ENCODE measurements around the gene SRP68.
"Not testable (repeated sequence)": the region's sequence is repeated elsewhere in the genome, so short reads cannot be mapped to it uniquely, and the experiment has no call there.

SRP68 gene

GRCh38 chr17:76089680-76090516, 17.6 kb upstream of the SRP68 start:
- DNase-seq (ENCODE audit: low read depth in 3 of 3, low spot score in 1 of 3) = no peak

DNA sequence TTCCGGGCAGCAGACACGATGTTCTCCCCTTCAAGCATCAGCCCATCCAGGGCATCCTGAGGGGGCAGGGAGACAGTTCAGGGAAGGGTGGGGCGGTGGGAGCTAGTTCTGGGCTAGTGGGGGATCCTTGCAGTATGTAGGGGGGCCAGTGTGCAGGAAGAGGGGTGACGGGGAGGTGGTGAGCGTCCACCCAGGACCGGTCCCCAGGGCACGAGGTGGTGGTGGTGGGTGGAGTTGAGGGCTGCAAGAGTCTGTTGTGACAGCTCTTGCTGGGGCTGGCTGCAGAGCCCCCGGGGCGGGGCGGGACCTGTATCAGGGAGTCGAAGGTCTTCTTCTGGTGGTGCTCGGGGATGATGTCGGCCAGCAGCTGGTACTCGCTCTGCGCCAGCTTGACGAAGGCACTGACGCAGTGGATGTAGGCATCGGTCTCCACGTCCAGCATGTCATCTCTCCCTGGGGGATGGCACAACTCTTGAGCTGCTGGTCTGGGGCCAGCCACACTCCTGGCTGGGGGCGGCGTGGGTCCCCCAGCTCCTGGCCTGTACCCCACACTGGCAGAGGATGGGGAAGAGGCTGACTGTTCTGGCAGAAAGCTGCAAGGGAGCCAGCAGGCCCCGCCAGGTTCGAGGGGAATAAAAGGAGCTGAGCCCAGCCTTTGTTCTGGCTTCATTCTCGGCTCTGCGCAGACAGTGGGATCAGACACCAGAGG, 16.7 kb upstream of the SRP68 start:
- DNase-seq (ENCODE audit: low read depth in 3 of 3, low spot score in 1 of 3) = no peak

DNA sequence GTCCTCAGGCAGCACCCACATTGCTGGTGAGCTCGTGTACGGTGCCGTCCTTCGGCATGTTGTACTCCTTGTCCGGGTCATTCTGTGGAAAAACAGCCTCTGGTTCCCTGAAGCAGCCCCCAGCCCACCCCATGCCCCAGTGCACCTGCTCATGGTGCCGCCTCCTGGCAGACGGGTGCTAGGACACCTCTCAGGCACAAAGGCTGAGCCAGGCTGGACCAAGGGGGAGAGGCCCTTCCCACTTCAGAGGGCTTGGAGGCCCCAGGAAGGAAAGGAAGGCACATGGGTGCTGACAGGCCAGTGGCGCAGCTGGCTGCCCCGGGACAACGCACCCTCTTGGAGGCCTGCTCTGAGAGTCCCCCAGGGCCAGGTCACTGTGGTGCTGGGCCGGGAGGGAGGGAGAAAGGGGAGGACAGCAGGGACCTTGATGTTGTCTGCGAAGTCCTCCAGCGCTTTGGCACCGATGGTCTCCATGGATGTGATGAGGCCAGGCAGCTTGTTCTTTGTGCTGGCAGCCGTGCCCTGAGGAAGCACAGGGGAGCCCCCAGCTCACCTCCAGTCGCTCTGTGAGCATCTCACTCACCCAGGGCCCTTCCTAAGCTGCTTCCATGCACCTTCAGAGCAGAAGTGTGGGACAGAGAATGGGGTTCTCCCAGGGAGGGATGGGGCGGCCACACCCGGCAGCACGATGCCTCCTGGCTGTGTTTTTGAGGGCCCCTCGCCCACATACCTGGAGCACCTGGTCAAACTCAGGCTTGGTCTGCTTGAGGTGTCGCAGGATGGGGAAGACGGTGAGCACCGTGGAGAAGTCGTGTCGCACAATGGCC, 15.9 kb upstream of the SRP68 start:
- no peak for DNase-seq (ENCODE audit: low read depth in 3 of 3, low spot score in 1 of 3)

DNA sequence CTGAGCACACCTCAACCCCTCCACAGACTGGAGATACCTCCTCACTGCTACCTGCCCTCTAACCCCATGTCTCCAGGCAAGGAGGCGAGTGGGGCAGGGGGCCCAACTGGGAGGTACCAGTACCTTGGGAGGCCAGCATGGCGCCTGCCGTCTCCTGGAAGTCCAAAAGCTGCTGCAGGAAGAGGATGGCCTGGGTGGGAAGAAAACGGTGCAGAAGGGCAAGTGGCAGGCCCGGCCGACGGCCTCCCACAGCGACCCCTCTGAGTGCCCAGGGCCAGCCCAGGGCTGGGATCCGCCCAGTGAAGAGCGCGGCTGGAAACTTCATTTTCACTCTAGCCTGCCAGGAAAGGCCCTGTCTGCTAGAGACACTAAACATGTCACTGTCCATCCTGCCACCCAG, 15.2 kb upstream of the SRP68 start:
- DNase-seq (ENCODE audit: low read depth in 3 of 3, low spot score in 1 of 3) = no peak

DNA sequence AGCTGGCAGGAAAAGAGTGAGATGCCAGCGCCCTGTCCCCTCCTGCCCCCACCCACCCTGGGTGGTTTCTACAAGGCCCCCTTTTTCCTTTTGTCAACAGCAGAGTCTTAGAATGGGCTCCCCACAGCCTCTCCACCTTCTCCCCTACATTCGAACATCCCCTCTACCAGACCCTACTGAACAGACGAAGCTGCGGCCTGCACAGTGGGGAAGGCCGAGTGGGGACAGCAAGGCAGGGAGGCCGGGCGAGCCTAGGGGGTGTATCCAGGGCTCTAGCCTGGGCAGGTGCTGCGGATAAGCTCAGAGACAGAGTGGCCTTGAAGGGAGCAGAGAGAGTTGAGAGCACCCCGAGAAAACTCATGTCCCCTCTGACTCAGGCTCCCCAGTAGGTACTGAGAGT, 14.1 kb upstream of the SRP68 start:
- DNase-seq (ENCODE audit: low read depth in 3 of 3, low spot score in 1 of 3) = no peak

DNA sequence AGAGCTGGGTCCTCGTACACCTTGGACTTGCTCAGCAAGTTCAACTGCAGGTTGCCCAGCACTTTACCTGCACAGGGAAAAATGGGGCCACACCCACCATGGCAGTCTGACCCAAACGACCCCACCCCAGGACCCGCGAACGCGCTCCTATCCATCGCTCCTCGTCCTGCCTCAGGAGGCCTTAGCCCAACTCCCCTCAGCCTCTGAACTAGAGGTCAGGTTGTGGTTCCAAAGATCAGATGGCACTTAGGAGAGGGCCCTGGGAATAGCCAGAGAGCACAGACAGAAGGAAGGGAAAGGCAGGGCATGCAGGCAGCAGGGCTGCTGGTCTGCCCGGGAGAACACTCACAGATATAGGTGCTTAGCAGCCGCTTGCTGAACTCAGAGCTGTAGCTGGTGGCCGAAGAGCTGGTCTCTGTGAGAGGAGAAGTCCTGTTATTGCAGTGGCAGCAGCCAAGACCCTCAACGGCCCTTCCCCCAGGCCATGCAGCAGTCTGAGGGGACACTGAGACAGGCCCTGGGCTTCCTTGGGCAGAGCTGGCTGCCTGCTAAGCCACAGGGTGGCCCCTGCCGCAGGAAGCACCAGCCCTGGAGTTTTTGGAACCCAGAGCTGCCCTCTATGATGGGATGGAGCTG, 13.5 kb upstream of the SRP68 start:
- DNase-seq (ENCODE audit: low read depth in 3 of 3, low spot score in 1 of 3) = no peak

DNA sequence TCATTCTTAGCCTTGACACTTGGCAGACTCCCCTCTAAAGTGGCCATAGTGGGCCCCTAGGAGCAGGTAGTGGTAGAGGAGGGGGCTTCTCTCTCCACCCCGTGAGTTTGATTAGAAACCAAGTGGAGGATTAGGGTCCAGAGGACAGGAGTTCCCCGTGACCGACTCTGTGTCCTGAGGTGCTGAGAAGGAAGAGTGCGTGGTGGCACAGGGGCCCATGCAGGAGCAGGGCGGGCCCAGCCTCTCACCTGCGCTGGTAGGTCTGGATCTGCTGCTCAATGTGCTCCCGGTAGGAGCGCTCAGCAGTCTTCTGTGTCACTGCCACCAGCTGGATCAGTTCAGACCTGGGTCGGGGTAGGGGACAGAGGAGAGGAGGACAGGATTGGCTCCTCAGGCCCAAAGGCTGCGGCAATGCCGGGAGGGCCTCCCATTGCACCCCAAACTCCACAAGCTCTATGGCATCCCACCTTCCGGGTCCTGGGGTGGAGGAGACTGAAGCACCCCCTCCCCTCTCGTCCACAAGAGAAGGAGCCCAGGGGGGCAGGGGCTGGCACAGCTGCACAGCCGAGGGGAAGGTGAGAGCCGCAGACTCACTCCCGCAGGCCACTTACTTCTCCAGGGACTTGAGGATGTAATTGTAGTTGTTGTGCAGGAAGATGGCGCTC, 12.9 kb upstream of the SRP68 start:
- DNase-seq (ENCODE audit: low read depth in 3 of 3, low spot score in 1 of 3) = no peak

- DNase-seq (ENCODE audit: low read depth in 3 of 3, low spot score in 1 of 3) = no peak
Measured at GRCh38 chr17:76083536-76084182, 11.3 kb upstream of the SRP68 start.

- no peak for DNase-seq (ENCODE audit: low read depth in 3 of 3, low spot score in 1 of 3)
Measured at GRCh38 chr17:76082326-76083251, 10.3 kb upstream of the SRP68 start.

- DNase-seq (ENCODE audit: low read depth in 3 of 3, low spot score in 1 of 3) = no peak
Measured at GRCh38 chr17:76081295-76082210, 9.2 kb upstream of the SRP68 start.

GRCh38 chr17:76080768-76081287, 8.5 kb upstream of the SRP68 start:
- no peak for DNase-seq (ENCODE audit: low read depth in 3 of 3, low spot score in 1 of 3)

- no peak for DNase-seq (ENCODE audit: low read depth in 3 of 3, low spot score in 1 of 3)
Measured at GRCh38 chr17:76079956-76080767, 7.8 kb upstream of the SRP68 start.

DNA sequence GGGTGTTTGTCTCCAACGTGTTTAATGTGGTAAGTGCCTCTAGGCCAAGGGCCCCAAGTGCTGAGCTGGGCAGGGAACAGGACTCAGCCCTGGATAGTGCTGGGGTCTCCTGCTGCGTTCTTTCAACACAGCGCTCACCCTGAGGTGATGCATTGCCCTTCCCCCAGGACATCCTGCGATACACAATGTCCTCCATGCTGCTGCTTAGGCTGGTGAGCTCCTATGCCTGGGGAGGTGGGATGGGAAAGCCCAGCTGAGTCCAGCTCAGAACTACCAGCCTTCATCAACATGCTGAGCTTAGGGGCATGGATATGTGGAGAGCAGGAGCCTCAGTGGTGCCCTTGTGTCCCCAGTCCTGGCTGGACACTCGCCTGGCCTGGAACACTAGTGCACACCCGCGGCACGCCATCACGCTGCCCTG, 7.2 kb upstream of the SRP68 start:
- no peak for DNase-seq (ENCODE audit: low read depth in 3 of 3, low spot score in 1 of 3)

DNA sequence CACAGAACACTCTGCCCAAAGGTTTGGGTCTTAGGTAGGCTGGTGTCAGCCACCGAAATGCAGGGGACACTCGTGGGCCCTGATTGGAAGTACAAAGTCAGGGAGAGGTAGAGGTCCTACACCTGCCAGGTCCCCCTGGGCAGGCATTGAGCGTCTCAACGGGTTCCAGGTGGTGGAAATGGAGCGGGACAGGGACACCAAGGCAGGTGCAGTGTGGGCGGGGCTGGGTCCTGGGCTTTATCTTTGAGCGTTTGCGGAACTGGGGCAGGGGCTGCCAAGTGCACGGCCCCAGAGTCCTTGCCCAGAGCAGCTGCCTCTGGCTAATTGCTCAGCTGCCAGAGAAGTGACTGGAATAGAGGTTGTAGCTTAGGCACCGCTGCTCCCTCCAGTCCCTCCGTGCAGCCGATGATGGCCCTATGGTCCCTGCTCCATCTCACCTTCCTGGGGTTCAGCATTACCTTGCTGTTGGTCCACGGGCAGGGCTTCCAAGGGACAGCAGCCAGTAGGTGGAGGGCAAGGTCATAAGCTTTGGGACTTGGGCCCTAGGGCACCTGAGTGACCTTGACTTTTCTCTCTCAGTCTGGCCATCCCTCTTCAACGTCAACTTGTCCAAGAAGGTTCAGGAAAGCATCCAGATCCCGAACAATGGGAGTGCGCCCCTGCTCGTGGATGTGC, 6.7 kb upstream of the SRP68 start, which contains the start of gene ZACN:
Gene ZACN (plus strand): TSS at position 323 of the 675 bp plus-strand sequence. CDS start 83 bp downstream, at position 406.
- DNase-seq (ENCODE audit: low read depth in 3 of 3, low spot score in 1 of 3) = no peak

DNA sequence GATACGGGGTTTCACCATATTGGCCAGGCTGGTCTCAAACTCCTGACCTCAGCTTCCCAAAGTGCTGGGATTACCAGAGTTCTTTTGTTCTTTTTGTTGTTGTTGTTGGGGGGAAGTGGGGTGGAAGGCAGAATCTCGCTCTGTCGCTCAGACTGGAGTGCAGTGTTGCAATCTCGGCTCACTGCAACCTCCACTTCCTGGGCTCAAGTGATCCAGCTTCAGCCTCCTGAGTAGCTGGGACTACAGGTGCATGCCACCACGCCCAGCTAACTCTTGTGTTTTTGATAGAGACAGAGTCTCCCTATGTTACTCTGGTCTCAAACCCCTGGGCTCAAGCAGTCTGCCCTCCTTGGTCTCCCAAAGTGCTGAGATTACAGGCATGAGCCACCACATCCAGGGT, 6.1 kb upstream of the SRP68 start:
- DNase-seq (ENCODE audit: low read depth in 3 of 3, low spot score in 1 of 3) = not testable (repeated sequence)

GRCh38 chr17:76077584-76078110, 5.3 kb upstream of the SRP68 start:
- no peak for DNase-seq (ENCODE audit: low read depth in 3 of 3, low spot score in 1 of 3)

All from stimulated activated CD4-positive, alpha-beta T cell treated with anti-CD3 and anti-CD28 coated beads, TNF-alpha, amount 100 ng/mL, for 1 hour (primary cell).